Activated CD4-positive, alpha-beta memory T cell treated with anti-CD3 and anti-CD28 coated beads, Interleukin-2, amount 10 ng/mL, durations not matched to agents 7 days and 5 days (primary cell): ENCODE data around the gene NTRK3. TPM values are rescaled to one million over a fixed set of nuclear protein-coding genes. Genes with fewer than 3 reads are reported as not detected.

Experiments used
- CTCF ChIA-PET: fragments of 350-600 bp; sonication (Branson Sonifier 250); formaldehyde crosslinking; loops from one replicate; lab custom pipeline; 2021; ENCODE audit warnings: antibody characterized with exemption, inconsistent platforms; lab: Charles Lee
- POLR2A ChIA-PET: fragments of 350-600 bp; sonication (Branson Sonifier 250); formaldehyde crosslinking; loops from one replicate; lab custom pipeline; 2021; ENCODE audit warnings: antibody characterized with exemption; lab: Charles Lee
- DNase-seq: peaks from one replicate; pipeline ENCODE4 v3.0.0-alpha.2; 2020
- H3K27ac Mint-ChIP-seq: one replicate; pipeline ENCODE4 v1.8.0; 2021; ENCODE audit warnings: mild to moderate bottlenecking, mixed read lengths
- H3K27me3 Mint-ChIP-seq: one replicate; pipeline ENCODE4 v1.8.0; 2021; ENCODE audit warnings: mixed read lengths
- H3K36me3 Mint-ChIP-seq: one replicate; pipeline ENCODE4 v1.8.0; 2021; ENCODE audit warnings: low read depth, mixed read lengths
- H3K4me1 Mint-ChIP-seq: one replicate; pipeline ENCODE4 v1.8.0; 2021; ENCODE audit warnings: mixed read lengths
- H3K4me3 Mint-ChIP-seq: one replicate; pipeline ENCODE4 v1.8.0; 2021; ENCODE audit warnings: mild to moderate bottlenecking, mixed read lengths
- H3K9me3 Mint-ChIP-seq: one replicate; pipeline ENCODE4 v1.8.0; 2021; ENCODE audit warnings: mixed read lengths
- total RNA-seq, 2 experiments: library from RNA; stranded (reverse); gene quantifications; one replicate each; pipeline ENCODE4 v1.2.3, GENCODE V29; 2021

Gene NTRK3
- total RNA-seq, 2 experiments from 2014 or later: not detected

DNA sequence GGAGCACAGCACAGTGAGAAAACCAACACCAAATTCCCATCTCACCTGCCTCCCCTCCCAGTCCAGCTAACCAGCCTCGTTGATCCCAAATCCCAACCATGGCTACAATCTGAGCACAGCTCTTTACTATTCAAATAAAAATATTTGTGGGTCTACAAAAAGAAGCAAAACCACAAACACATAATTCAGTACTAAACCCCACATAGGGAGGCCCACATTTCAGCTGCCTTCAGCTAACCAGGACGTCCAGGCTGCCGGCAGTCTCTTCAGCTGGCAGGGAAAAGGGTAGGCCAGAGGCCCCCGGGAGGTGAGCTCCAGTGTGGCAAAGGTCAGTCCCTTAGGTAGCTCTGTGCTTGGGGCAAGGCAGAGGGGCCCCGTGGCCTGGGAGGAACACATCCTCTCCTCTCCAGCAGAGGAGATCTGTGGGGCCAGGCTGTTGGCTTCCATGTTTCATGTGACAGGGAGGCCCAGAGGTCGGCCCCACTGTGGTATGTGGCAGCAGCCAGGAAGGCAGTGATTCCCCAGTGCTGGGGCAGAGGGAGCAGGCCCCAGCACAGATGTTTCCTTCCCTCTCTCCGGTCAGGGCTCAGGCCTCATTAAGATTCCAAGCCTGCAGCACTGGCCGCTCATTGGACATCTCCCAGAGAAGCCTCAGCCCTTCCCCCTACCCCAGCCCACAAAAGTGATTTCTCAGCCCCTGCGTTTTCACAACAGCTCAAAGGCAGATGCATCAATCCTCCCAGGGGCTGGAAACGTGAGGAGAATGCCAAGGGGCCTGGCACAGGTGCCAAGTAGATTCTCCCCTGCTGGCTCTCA lies 381.4 kb downstream of the NTRK3 start:
- Mint-ChIP-seq H3K9me3 (no peaks in the 10 kb centered on the region), H3K4me1 (no peaks in the 10 kb centered on the region), H3K4me3 (no peak overlapping the region), H3K27ac (no peak overlapping the region), H3K36me3 (no peaks in the 10 kb centered on the region), H3K27me3 (no peaks in the 10 kb centered on the region)
- POLR2A ChIA-PET: no interaction called here
- no peak for DNase-seq
- CTCF ChIA-PET: no interaction called here

- DNase-seq: no peak
- Mint-ChIP-seq H3K27ac (no peak overlapping the region), H3K27me3 (no peaks in the 10 kb centered on the region), H3K9me3 (no peaks in the 10 kb centered on the region), H3K4me3 (no peak overlapping the region), H3K36me3 (no peaks in the 10 kb centered on the region), H3K4me1 (no peaks in the 10 kb centered on the region)
- POLR2A ChIA-PET: no interaction called here
- CTCF ChIA-PET: no interaction called here
These were observed 383.0 kb downstream of the NTRK3 start for GRCh38 chr15:87873516-87873915.

DNA sequence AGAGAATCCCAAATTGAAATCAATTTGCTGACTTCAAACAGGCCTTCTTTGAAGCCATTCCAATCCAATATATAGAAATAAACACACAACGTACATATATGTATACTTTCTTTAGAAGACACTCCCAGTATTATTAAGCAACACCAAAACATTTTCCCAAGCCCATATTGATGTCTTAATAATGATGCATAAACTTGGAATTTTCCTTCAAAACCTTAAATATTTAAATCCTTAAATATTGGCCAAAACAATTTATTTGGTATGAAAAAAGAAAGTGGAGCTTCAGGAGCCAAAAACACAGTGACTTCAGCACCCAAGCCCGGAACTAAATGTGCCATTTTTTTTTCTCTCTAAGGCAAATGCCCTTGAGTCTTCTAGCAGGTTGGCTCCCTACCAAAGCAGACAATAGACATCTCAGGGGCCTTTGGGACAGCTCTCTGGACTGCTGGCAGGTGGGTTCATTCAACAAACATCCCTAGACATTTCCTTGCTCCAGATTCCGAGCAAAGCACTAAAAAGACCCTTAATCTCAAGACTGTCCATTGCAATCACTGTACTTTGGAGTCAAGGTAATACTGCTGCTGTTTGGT lies 384.7 kb downstream of the NTRK3 start:
- Mint-ChIP-seq H3K27ac (no peak overlapping the region), H3K4me3 (no peak overlapping the region), H3K27me3 (no peaks in the 10 kb centered on the region), H3K36me3 (no peaks in the 10 kb centered on the region), H3K9me3 (no peaks in the 10 kb centered on the region), H3K4me1 (no peaks in the 10 kb centered on the region)
- no peak for DNase-seq
- CTCF ChIA-PET: no interaction called here
- POLR2A ChIA-PET: no interaction called here

DNA sequence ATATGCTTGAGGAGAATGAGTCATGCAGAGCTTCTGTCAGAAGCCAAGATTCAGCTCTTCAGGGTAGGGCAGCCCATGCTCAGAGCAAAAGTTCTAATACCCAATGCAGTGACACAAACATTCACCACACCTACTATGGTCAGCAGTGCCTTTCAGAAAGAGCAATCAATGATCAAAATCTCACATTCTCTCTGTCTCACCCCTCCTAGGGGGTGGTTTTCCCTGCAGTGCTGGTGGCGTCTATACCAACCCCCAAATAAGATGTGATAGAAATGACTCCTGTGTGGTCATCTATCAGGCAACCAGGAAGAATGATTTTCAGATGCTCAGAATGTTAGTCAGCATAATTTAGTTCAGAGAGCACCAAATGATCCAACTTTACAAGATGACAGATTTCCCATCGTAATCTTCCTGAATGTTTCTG lies 385.3 kb downstream of the NTRK3 start:
- DNase-seq: no peak
- Mint-ChIP-seq H3K27ac (no peak overlapping the region), H3K36me3 (no peaks in the 10 kb centered on the region), H3K9me3 (no peaks in the 10 kb centered on the region), H3K27me3 (no peaks in the 10 kb centered on the region), H3K4me3 (no peak overlapping the region), H3K4me1 (no peaks in the 10 kb centered on the region)
- CTCF ChIA-PET: no interaction called here
- POLR2A ChIA-PET: no interaction called here

DNA sequence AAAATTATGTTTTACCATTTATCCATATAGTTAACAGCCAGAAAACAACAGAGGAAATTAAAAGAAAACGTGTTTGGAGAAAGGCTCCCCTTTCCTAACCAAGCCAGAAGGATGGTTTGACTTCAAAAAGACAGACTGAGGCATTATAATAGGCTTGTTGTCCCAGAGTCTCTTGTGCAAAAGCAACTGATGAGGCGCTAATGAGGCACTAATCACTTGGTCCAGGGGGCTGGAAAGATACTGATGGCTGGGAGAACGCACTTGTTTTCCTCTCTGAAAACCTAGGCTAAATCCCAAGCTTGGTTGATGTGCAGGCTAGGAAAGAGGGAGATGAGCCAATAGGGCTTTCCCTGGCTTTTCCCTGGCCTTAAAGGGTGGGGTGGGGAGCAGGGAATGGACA lies 389.6 kb downstream of the NTRK3 start:
- Mint-ChIP-seq H3K4me3 (no peak overlapping the region), H3K4me1 (no peaks in the 10 kb centered on the region), H3K27me3 (no peaks in the 10 kb centered on the region), H3K36me3 (no peaks in the 10 kb centered on the region), H3K27ac (no peak overlapping the region), H3K9me3 (no peaks in the 10 kb centered on the region)
- no peak for DNase-seq
- ChIA-PET POLR2A (no interaction called here), CTCF (no interaction called here)

GRCh38 chr15:87863152-87863551 lies 393.4 kb downstream of the NTRK3 start:
- no peak for DNase-seq
- no peaks in the 10 kb centered on the region for H3K27me3 Mint-ChIP-seq

DNA sequence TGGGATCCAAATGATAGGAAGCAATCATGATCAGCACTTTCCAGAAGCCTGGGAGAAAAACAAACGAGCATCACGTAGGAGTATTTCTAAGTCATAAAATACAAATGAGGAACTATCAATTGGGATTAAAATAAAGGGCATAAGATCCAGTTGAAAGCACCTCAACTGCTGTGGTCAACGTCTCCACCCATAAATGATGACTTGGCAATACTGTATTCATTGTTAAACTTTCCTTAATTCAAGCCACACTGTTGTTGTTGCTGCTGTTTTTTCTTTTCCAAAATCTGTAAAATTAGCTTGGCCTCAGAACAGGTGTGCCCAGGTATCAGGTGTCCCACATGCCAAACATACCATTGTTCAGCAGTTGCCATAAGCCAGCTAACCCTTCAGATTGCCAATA lies 395.8 kb downstream of the NTRK3 start:
- H3K27me3 Mint-ChIP-seq: no peaks in the 10 kb centered on the region
- no peaks in the 10 kb centered on the region for H3K36me3 Mint-ChIP-seq
- ChIA-PET CTCF (no interaction called here), POLR2A (no interaction called here)
- no peak for DNase-seq
- no peak overlapping the region for H3K27ac Mint-ChIP-seq
- no peaks in the 10 kb centered on the region for H3K4me1 Mint-ChIP-seq
- no peak overlapping the region for H3K4me3 Mint-ChIP-seq
- no peaks in the 10 kb centered on the region for H3K9me3 Mint-ChIP-seq

More at GRCh38 chr15:87863152-87863551, 393.4 kb downstream of the NTRK3 start:
- CTCF ChIA-PET: no interaction called here
- Mint-ChIP-seq H3K36me3 (no peaks in the 10 kb centered on the region), H3K9me3 (no peaks in the 10 kb centered on the region), H3K27ac (no peak overlapping the region), H3K4me3 (no peak overlapping the region), H3K4me1 (no peaks in the 10 kb centered on the region)
- POLR2A ChIA-PET: no interaction called here

DNA sequence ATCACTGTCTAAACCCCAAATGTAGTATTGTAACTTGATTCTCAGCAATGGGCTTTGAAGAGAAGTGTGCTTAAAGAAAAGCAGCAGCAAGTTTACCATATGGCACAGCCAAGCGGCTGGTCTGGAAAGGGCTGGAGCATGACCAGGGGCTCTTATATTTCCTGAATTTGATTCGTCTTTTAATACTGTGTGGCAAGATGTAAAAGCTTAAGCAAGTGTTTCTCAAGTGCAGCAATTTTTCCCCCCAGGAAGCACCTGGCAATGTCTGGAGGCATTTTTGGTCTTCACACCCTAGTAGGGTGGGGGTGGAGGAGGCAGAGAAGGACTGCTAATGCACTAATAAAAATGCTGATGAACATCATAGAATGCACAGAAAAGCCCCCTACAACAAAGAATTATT lies 397.9 kb downstream of the NTRK3 start:
- CTCF ChIA-PET: no interaction called here
- POLR2A ChIA-PET: no interaction called here
- Mint-ChIP-seq H3K36me3 (no peaks in the 10 kb centered on the region), H3K27ac (no peak overlapping the region), H3K9me3 (no peaks in the 10 kb centered on the region), H3K4me3 (no peak overlapping the region), H3K27me3 (no peaks in the 10 kb centered on the region), H3K4me1 (no peaks in the 10 kb centered on the region)
- DNase-seq: no peak

GRCh38 chr15:87851497-87851896 lies 405.0 kb downstream of the NTRK3 start:
- H3K9me3 Mint-ChIP-seq: no peaks in the 10 kb centered on the region
- no peak overlapping the region for H3K27ac Mint-ChIP-seq
- no peaks in the 10 kb centered on the region for H3K27me3 Mint-ChIP-seq
- POLR2A ChIA-PET: no interaction called here
- no peaks in the 10 kb centered on the region for H3K36me3 Mint-ChIP-seq
- H3K4me3 Mint-ChIP-seq: no peak overlapping the region
- CTCF ChIA-PET: no interaction called here
- DNase-seq: no peak
- H3K4me1 Mint-ChIP-seq: no peaks in the 10 kb centered on the region

DNA sequence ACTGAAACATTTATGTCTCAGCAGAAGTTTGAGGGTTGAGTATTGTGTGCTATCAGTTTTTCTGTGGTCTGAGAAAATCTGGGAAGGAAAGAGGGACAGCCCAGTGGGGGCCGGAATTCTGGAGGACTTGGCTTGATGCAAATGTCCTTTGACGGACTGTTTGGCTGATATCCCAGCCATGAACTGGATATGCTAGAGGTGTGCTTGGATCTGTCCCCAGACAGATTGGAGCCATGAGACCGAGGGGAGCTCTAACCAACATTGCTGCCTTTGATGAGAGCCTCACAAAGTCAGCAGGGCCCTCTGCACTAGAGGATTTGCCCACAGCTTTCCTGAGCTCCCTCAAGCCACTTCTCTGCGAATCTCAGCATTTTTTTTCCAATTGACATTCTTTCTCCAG lies 405.6 kb downstream of the NTRK3 start:
- no peaks in the 10 kb centered on the region for H3K4me1 Mint-ChIP-seq
- H3K36me3 Mint-ChIP-seq: no peaks in the 10 kb centered on the region
- ChIA-PET CTCF (no interaction called here), POLR2A (no interaction called here)
- no peaks in the 10 kb centered on the region for H3K9me3 Mint-ChIP-seq
- no peak overlapping the region for H3K27ac Mint-ChIP-seq
- H3K27me3 Mint-ChIP-seq: no peaks in the 10 kb centered on the region
- no peak for DNase-seq
- H3K4me3 Mint-ChIP-seq: no peak overlapping the region

DNA sequence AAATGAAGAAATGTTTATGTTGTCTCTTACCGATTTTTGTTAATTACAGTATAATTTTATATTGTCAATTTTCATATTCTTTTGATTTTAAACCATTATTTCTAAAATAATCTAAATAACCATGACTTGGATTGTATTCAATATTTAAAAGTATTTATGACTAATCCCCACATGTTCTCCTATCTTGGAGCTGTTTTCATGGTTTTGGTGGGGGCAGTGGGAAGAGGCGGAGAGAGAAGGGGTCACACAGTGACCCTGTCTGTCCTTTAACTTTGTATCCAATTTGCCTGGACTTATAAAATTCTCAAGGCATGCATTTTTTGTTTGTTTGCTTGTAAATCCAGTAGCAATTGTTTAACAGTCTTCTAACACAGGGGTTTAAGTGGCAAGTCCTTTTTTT lies 407.4 kb downstream of the NTRK3 start:
- H3K27me3 Mint-ChIP-seq: no peaks in the 10 kb centered on the region
- CTCF ChIA-PET: no interaction called here

DNA sequence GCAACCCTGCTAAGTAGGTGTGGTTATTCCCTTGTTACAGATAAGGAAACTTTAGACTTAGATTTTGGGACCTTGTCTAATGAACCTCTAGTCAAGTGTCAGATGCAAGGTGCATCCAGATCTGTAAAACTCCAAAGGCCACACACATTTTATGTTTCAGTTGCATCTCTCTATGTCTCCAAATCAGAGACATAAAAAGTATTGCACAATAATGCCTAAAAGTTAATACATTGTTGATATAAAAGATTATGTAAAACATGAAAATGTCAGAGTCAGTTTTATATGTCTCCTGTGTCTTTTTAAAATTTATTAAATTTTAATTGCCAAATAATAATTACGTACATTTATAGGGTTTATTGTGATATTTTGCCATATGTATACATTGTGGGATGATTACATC lies 408.5 kb downstream of the NTRK3 start:
- Mint-ChIP-seq H3K4me3 (no peak overlapping the region), H3K27ac (no peak overlapping the region)

More for the DNA sequence above, 407.4 kb downstream of the NTRK3 start:
- Mint-ChIP-seq H3K36me3 (no peaks in the 10 kb centered on the region), H3K27ac (no peak overlapping the region), H3K4me3 (no peak overlapping the region), H3K4me1 (no peaks in the 10 kb centered on the region), H3K9me3 (no peaks in the 10 kb centered on the region)
- DNase-seq: no peak
- POLR2A ChIA-PET: no interaction called here

DNA sequence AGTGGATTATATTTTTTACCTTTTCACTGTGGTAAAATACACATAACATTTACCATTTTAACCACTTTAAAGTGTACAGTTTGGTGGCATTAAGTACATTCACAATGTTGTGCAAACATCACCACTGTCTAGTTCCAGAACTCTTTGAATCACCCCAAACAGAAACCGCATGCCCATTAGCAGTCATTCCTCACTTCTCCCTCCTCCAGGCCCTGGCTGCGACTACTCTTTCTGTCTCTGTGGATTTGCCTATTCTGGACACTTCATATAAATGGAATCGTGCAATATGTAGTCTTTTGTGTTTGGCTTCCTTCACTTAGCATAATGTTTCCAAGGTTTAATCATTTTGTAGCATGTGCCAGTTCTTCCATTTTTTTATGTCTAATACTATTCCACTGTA lies 409.8 kb downstream of the NTRK3 start:
- ChIA-PET POLR2A (no interaction called here), CTCF (no interaction called here)
- Mint-ChIP-seq H3K4me3 (no peak overlapping the region), H3K36me3 (no peaks in the 10 kb centered on the region), H3K27ac (no peak overlapping the region), H3K4me1 (no peaks in the 10 kb centered on the region), H3K9me3 (no peaks in the 10 kb centered on the region), H3K27me3 (no peaks in the 10 kb centered on the region)
- no peak for DNase-seq

More for the DNA sequence above, 408.5 kb downstream of the NTRK3 start:
- Mint-ChIP-seq H3K36me3 (no peaks in the 10 kb centered on the region), H3K27me3 (no peaks in the 10 kb centered on the region), H3K9me3 (no peaks in the 10 kb centered on the region), H3K4me1 (no peaks in the 10 kb centered on the region)
- DNase-seq: no peak
- CTCF ChIA-PET: no interaction called here
- POLR2A ChIA-PET: no interaction called here

DNA sequence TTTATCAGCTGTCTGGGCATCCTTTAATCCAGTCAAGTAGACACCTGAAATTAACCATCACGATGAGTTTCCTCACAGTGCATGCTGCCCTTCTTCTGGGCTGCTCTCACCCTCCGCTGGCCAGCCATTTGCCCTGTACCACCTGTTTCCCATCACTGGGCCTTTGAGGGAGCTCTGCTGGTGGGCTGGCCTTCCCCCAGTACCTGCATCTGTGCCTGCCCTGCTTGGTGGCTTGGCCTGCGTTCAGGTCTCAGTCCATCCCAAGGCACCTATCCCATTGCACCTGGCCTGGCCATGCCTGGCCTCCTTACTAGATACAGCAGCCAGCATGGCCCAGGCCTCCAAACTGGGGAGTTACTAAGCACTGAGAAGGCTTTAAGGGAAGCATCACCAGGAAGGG lies 413.2 kb downstream of the NTRK3 start:
- no peak for DNase-seq
- Mint-ChIP-seq H3K4me1 (no peaks in the 10 kb centered on the region), H3K36me3 (no peaks in the 10 kb centered on the region), H3K27ac (no peak overlapping the region), H3K27me3 (no peaks in the 10 kb centered on the region), H3K4me3 (no peak overlapping the region), H3K9me3 (no peaks in the 10 kb centered on the region)
- CTCF ChIA-PET: no interaction called here
- POLR2A ChIA-PET: no interaction called here
